ENCODE results near the gene TMEM11. TPM values are rescaled to one million over a fixed set of nuclear protein-coding genes. Genes with fewer than 3 reads are reported as not detected.

The TMEM11 gene
- total RNA-seq, 1 donor from 2014 or later, result 17.3 TPM

GRCh38 chr17:21185061-21185460, 28.9 kb downstream of the TMEM11 start:
- Histone ChIP-seq H3K9me3 (ENCODE audit: low read depth) (no peaks in the 10 kb centered on the region), H3K36me3 (no peaks in the 10 kb centered on the region), H3K27me3 (no peaks in the 10 kb centered on the region), H3K27ac (no peak overlapping the region), H3K4me1 (no peaks in the 10 kb centered on the region), H3K4me2 (no peak overlapping the region), H3F3A (ENCODE audit: low read depth) (no peaks in the 10 kb centered on the region), H3K79me2 (ENCODE audit: low read depth) (no peaks in the 10 kb centered on the region), H4K20me1 (ENCODE audit: low read depth) (no peaks in the 10 kb centered on the region), H3K9ac (no peak overlapping the region), H2AFZ (replicated peaks) (no peak overlapping the region), H3K4me3 (no peak overlapping the region)
- no peaks in the 10 kb centered on the region for H3K9me3 Mint-ChIP-seq
- no peak overlapping the region for H3K4me3 Mint-ChIP-seq
- peaks cover 18% of the 10 kb centered on the region for H3K36me3 Mint-ChIP-seq
- no peaks in the 10 kb centered on the region for H3K4me1 Mint-ChIP-seq
- TF ChIP-seq CTCF (IDR thresholded peaks at IDR 0.05) (no peak), EZH2 (IDR thresholded peaks at IDR 0.05) (no peak), EZH2phosphoT487 (IDR thresholded peaks at IDR 0.05) (no peak)
- no peaks in the 10 kb centered on the region for H3K27me3 Mint-ChIP-seq (ENCODE audit: insufficient read depth, low read depth)
- DNase-seq (ENCODE audit: low spot score), result no peak
- H3K27ac Mint-ChIP-seq, result no peak overlapping the region

DNA sequence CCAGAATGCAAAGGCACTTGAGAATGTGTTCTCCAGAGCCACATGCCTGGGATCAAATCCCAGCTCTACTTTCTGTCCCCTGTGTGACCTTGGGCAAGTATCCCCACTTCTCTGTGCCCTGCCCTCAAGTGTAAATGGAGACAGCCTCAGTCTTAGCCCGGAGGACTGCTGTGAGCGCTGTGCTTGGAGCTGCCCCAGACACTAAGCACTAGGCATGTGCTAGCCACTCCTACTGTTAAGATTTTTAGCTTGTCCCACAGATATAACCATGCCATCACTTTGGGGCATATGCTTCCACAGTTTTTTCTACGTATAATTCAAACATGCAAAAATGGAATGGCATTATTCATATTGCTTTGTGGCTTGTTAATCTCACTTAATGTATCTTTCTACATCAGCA, 29.4 kb downstream of the TMEM11 start:
- Histone ChIP-seq H3K9me3 (ENCODE audit: low read depth) (no peaks in the 10 kb centered on the region), H3K79me2 (ENCODE audit: low read depth) (no peaks in the 10 kb centered on the region), H3K27ac (no peak overlapping the region), H3K27me3 (no peaks in the 10 kb centered on the region), H3K36me3 (no peaks in the 10 kb centered on the region), H3F3A (ENCODE audit: low read depth) (no peaks in the 10 kb centered on the region), H2AFZ (replicated peaks) (no peak overlapping the region), H3K9ac (no peak overlapping the region), H4K20me1 (ENCODE audit: low read depth) (no peaks in the 10 kb centered on the region), H3K4me2 (no peak overlapping the region), H3K4me3 (no peak overlapping the region), H3K4me1 (no peaks in the 10 kb centered on the region)
- H3K4me1 Mint-ChIP-seq, result no peaks in the 10 kb centered on the region
- H3K27ac Mint-ChIP-seq, result no peak overlapping the region
- no peaks in the 10 kb centered on the region for H3K9me3 Mint-ChIP-seq
- no peak for DNase-seq (ENCODE audit: low spot score)
- peaks cover 18% of the 10 kb centered on the region for H3K36me3 Mint-ChIP-seq
- no peak for TF ChIP-seq EZH2 (IDR thresholded peaks at IDR 0.05)
- no peak for TF ChIP-seq CTCF (IDR thresholded peaks at IDR 0.05)
- no peak for TF ChIP-seq EZH2phosphoT487 (IDR thresholded peaks at IDR 0.05)
- no peak overlapping the region for H3K4me3 Mint-ChIP-seq
- no peaks in the 10 kb centered on the region for H3K27me3 Mint-ChIP-seq (ENCODE audit: insufficient read depth, low read depth)

GRCh38 chr17:21183468-21183867, 30.5 kb downstream of the TMEM11 start:
- no peaks in the 10 kb centered on the region for H4K20me1 ChIP-seq (ENCODE audit: low read depth)
- H3F3A ChIP-seq (ENCODE audit: low read depth), result no peaks in the 10 kb centered on the region
- no peaks in the 10 kb centered on the region for H3K9me3 Mint-ChIP-seq
- no peak overlapping the region for H3K4me2 ChIP-seq
- H3K36me3 ChIP-seq, result no peaks in the 10 kb centered on the region
- no peaks in the 10 kb centered on the region for H3K4me1 ChIP-seq
- no peak overlapping the region for H3K27ac Mint-ChIP-seq
- no peak overlapping the region for H3K4me3 Mint-ChIP-seq
- TF ChIP-seq EZH2phosphoT487 (IDR thresholded peaks at IDR 0.05), result no peak
- H3K4me3 ChIP-seq, result no peak overlapping the region
- H2AFZ ChIP-seq (replicated peaks), result no peak overlapping the region
- DNase-seq (ENCODE audit: low spot score), result no peak
- H3K9ac ChIP-seq, result no peak overlapping the region
- no peaks in the 10 kb centered on the region for H3K27me3 ChIP-seq
- H3K36me3 Mint-ChIP-seq, result peaks cover 18% of the 10 kb centered on the region
- H3K27ac ChIP-seq, result no peak overlapping the region
- no peaks in the 10 kb centered on the region for H3K27me3 Mint-ChIP-seq (ENCODE audit: insufficient read depth, low read depth)
- H3K4me1 Mint-ChIP-seq, result no peaks in the 10 kb centered on the region
- no peaks in the 10 kb centered on the region for H3K9me3 ChIP-seq (ENCODE audit: low read depth)
- no peaks in the 10 kb centered on the region for H3K79me2 ChIP-seq (ENCODE audit: low read depth)

GRCh38 chr17:21177854-21178600, 35.9 kb downstream of the TMEM11 start:
- H3K27me3 Mint-ChIP-seq (ENCODE audit: insufficient read depth, low read depth), result no peaks in the 10 kb centered on the region
- H3K27ac Mint-ChIP-seq, result no peak overlapping the region
- Histone ChIP-seq H3K27ac (no peak overlapping the region), H3F3A (ENCODE audit: low read depth) (no peaks in the 10 kb centered on the region), H3K9ac (no peak overlapping the region), H3K4me1 (no peaks in the 10 kb centered on the region), H3K79me2 (ENCODE audit: low read depth) (no peaks in the 10 kb centered on the region), H3K36me3 (no peaks in the 10 kb centered on the region), H3K9me3 (ENCODE audit: low read depth) (no peaks in the 10 kb centered on the region), H4K20me1 (ENCODE audit: low read depth) (no peaks in the 10 kb centered on the region), H3K27me3 (no peaks in the 10 kb centered on the region), H3K4me2 (no peak overlapping the region), H3K4me3 (no peak overlapping the region), H2AFZ (replicated peaks) (no peak overlapping the region)
- DNase-seq (ENCODE audit: low spot score), result no peak
- H3K36me3 Mint-ChIP-seq, result peaks cover 16% of the 10 kb centered on the region
- no peaks in the 10 kb centered on the region for H3K9me3 Mint-ChIP-seq
- no peak overlapping the region for H3K4me3 Mint-ChIP-seq
- no peaks in the 10 kb centered on the region for H3K4me1 Mint-ChIP-seq
- TF ChIP-seq CTCF (IDR thresholded peaks at IDR 0.05), result no peak
- no peak for TF ChIP-seq EZH2phosphoT487 (IDR thresholded peaks at IDR 0.05)
- TF ChIP-seq EZH2 (IDR thresholded peaks at IDR 0.05), result no peak
